ENCODE measurements around the gene IL13.

DNA sequence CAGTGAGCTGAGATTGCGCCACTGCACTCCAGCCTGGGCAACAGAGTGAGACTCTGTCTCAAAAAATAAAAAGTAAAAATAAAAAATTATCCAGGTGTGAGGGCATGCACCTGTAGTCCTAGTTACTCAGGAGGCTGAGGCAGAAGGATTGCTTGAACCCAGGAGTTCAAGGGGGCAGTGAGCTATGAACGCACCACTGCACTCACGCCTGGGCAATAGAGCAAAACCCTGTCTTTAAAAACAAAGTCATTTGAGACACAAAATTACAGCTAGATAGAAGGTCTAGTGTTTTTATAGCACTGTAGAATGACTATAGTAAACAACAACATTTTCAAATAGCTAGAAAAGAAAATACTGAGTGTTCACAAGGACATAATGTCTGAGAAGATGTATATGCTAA, 32.2 kb downstream of the IL13 start:
- TF ChIP-seq, protein P1, sequence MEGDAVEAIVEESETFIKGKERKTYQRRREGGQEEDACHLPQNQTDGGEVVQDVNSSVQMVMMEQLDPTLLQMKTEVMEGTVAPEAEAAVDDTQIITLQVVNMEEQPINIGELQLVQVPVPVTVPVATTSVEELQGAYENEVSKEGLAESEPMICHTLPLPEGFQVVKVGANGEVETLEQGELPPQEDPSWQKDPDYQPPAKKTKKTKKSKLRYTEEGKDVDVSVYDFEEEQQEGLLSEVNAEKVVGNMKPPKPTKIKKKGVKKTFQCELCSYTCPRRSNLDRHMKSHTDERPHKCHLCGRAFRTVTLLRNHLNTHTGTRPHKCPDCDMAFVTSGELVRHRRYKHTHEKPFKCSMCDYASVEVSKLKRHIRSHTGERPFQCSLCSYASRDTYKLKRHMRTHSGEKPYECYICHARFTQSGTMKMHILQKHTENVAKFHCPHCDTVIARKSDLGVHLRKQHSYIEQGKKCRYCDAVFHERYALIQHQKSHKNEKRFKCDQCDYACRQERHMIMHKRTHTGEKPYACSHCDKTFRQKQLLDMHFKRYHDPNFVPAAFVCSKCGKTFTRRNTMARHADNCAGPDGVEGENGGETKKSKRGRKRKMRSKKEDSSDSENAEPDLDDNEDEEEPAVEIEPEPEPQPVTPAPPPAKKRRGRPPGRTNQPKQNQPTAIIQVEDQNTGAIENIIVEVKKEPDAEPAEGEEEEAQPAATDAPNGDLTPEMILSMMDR (conservative IDR thresholded peaks at IDR 0.05; ENCODE audit: low read length), result no peak
- TF ChIP-seq EZH2phosphoT487 (IDR thresholded peaks at IDR 0.05; ENCODE audit: borderline replicate concordance, low read depth, low read length), result no peak
